Measurements from ENCODE around the gene ECD.
"Not testable (repeated sequence)": the region's sequence is repeated elsewhere in the genome, so short reads cannot be mapped to it uniquely, and the experiment has no call there.

The ECD gene

DNA sequence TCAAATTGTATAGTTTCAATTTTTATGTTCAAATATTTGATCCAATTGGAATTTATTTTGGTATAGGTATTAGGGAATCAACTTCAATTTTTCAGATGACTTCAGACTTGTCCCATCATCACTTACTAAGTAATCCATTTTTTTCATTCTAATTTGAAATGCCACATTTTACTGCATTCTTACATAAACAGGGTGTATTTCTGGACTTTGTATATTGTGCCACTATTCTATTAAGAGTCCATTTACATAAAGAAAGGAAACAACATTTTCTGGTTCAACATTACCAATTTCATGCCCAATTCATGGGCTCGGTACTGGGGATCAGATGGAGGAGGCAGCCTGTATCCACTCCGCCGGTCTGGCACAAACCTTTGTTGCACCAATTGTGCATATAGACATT lies 15.8 kb downstream of the ECD start:
- DNase-seq (ENCODE audit: low spot score) = no peak
- TF ChIP-seq CTCF (IDR thresholded peaks at IDR 0.05; ENCODE audit: borderline replicate concordance, control extremely low read depth, extremely low read depth, insufficient read depth, missing control alignments) = no peak
- in situ Hi-C loops (cut with MboI; ENCODE audit: low sequenced_read_pairs, unreplicated experiment) = loop anchor here (25.0 kb wide), 1 partner anchor 790 kb away; the partner anchor contains the start of gene DNAJB12

- DNase-seq (ENCODE audit: low spot score) = not testable (repeated sequence)
- in situ Hi-C loops (cut with MboI; ENCODE audit: low sequenced_read_pairs, unreplicated experiment) = loop anchor here (25.0 kb wide), 1 partner anchor 789 kb away; the partner anchor contains the start of gene DNAJB12
These were observed 17.0 kb downstream of the ECD start for GRCh38 chr10:73150633-73151413.

DNA sequence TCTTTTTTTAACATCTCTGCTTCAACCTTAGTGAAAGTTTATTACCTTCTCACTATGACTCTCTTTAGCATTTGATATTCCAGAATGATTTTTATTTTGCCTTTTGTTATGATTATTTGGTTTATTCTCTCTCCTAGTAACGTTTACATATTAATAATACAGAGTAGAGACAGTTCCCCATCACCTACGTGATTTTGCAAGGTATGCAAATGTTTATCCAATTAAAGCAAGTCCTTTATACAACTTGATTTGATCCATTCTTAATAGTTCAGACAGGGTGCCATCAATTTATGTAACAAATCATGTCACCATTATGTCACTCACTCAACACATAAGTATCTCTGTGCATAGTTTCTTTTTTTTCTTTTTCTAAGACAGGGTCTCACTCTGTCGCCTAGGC lies 26.2 kb downstream of the ECD start:
- no peak for TF ChIP-seq CTCF (IDR thresholded peaks at IDR 0.05; ENCODE audit: borderline replicate concordance, control extremely low read depth, extremely low read depth, insufficient read depth, missing control alignments)
- no peak for DNase-seq (ENCODE audit: low spot score)
- in situ Hi-C loops (cut with MboI; ENCODE audit: low sequenced_read_pairs, unreplicated experiment) = no loop called here

- no peak for DNase-seq (ENCODE audit: low spot score)
- in situ Hi-C loops (cut with MboI; ENCODE audit: low sequenced_read_pairs, unreplicated experiment) = no loop called here
- TF ChIP-seq CTCF (IDR thresholded peaks at IDR 0.05; ENCODE audit: borderline replicate concordance, control extremely low read depth, extremely low read depth, insufficient read depth, missing control alignments) = no peak
These were observed 28.6 kb downstream of the ECD start for GRCh38 chr10:73139251-73139650.

GRCh38 chr10:73136627-73137026 lies 31.2 kb downstream of the ECD start:
- no peak for TF ChIP-seq CTCF (IDR thresholded peaks at IDR 0.05; ENCODE audit: borderline replicate concordance, control extremely low read depth, extremely low read depth, insufficient read depth, missing control alignments)
- in situ Hi-C loops (cut with MboI; ENCODE audit: low sequenced_read_pairs, unreplicated experiment) = no loop called here
- DNase-seq (ENCODE audit: low spot score) = no peak

DNA sequence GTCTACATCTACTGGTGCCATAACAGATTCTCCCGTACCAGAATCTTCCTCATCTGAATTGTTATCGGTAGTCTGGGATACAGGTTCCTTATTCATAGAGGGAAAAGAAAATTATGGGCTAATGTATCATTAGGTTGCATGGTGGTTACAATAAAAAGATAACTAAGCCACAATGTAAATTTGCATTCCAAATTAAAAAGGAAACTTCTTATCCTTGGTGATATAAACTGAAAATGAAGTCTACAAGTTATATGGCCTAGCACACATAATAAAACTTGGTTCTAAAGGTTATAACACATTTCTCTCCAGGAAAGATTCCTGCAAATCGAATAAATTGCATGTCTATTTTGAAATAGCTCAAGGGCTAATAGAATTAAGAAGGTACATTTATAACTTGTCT lies 33.1 kb downstream of the ECD start:
- in situ Hi-C loops (cut with MboI; ENCODE audit: low sequenced_read_pairs, unreplicated experiment) = no loop called here

More for the DNA sequence above, 33.1 kb downstream of the ECD start:
- DNase-seq (ENCODE audit: low spot score) = no peak
- TF ChIP-seq CTCF (IDR thresholded peaks at IDR 0.05; ENCODE audit: borderline replicate concordance, control extremely low read depth, extremely low read depth, insufficient read depth, missing control alignments) = no peak

Measured in GM13976 (cell line).